ENCODE measurements around the gene FILIP1L.
"Not testable (repeated sequence)": the region's sequence is repeated elsewhere in the genome, so short reads cannot be mapped to it uniquely, and the experiment has no call there.

The FILIP1L gene

DNA sequence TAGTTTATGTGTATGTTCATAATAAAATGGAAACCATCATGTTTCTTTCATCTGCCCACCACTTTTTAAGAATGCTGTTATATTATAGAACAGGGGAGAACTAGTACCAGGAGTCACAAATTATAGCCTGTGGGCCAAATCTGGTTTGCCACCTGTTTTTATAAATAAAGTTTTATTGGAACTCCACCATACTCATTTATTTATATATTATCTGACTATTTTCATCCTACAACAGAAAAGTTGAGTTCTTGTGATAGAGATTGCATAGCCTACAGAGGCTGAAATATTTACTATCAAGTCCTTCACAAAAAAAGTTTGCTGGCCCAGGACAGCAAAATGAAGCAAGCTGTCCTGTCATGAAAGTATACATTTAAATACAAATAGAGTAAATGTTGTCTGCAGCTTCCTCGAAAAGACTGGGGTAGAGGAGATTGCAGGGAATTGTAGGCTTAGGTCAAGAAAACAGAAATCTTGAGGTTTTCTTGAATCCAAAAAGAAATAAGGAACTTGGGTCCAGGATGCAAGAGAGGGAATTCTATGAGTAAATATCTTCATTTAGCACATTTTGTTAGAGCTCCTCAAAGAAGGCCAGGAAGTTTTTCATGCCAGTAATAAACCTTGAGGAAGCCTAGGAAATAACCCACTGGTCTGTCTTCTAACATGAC, 41.1 kb downstream of the FILIP1L start:
- no peak for DNase-seq

- no peak for DNase-seq
Observed at GRCh38 chr3:100072326-100073048, 41.8 kb downstream of the FILIP1L start.

GRCh38 chr3:100069472-100069871, 44.8 kb downstream of the FILIP1L start:
- no peak for DNase-seq

DNA sequence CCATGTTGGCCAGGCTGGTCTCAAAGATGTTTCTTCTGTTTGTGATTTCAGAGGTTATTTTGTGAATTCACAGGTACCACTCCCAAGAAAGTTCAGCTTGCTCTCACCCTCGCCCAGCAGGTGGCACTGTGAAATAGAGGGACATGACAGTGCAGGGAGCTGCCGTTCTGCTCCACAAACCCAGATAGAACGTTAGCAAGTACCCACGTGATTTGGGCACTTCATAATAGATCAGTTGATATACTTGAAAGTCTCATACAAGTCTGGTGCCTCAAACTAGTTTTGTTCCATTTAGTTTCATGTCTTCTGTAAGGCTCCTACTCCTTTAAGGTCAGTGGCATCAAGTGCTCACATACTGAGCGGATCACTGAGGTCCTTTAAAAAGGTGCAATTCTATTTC, 45.5 kb downstream of the FILIP1L start:
- DNase-seq, result peak; percentile 15 to 35

DNA sequence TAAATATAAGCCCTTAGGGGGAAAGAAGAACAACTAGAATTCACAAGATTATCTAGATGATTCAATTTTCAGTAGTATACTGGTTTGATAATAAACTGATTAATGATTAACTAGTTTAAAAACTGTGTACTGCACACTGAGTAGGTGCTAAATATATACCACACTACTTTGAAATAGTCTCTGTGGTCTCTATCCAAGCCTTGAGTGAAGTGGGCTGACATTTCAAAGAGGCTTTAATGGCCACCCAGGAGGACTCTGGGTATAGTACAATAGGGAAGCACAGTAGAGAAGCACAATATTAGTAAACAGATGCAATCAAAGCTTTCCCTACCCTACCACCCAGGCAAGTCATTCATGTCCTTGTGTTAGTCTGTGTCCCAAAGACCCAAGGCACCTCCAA, 46.7 kb downstream of the FILIP1L start:
- DNase-seq, result no peak

- no peak for DNase-seq
Observed at GRCh38 chr3:100063929-100064461, 50.3 kb downstream of the FILIP1L start.

- DNase-seq, result no peak
Observed at GRCh38 chr3:100062665-100063064, 51.6 kb downstream of the FILIP1L start.

GRCh38 chr3:100060685-100061484, 53.4 kb downstream of the FILIP1L start:
- DNase-seq, result no peak

DNA sequence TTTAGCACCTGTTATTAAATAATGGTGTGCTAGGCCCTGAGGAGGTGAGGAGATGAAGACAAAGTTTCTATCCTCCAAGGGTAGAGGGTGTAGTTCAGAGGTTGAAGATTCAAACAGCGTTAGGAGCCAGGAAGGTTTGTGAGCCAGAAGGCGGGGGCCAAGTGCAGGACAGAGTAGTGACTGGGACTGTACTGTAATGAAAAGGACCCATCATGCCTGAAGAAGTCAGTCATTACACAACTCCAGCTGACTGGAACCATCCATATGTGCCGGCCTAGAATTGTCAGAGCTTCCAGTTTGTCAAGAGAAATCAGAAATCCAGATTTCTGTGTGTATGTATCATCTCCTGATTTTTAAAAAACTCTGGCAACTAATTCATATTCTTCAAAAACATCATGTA, 54.8 kb downstream of the FILIP1L start:
- no peak for DNase-seq

GRCh38 chr3:100057716-100058575, 56.4 kb downstream of the FILIP1L start:
- DNase-seq, result no peak

DNA sequence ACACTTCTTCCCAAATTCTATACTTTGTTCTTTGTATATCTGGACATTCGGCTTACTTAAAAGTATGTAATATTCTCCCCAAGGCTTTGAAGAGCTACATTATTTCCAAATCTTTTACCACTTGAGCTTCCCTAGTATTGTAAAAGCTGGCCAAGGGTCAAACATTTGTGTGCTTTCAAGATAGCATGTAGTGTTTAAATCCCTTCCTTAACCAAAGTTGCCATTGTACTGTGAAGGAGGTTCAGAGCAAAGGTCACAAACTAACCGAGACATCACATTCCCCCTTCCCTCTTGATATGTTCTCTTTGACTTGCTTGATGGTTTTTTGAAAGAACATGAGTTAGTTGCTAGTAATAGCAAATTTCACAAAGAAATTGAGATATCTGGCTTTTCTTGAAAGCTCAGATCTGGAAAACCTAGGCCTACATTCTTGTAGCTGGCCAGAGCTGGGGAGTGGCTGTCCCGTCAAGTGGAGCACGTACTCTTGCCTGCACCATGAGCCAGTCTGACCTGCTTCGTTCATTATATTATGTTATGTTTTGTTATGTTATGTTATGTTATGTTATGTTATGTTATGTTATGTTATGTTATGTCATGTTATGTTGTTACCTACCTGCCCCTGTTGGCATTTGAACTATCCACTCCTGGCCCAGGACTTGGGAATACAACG, 60.2 kb downstream of the FILIP1L start:
- DNase-seq, result no peak

DNA sequence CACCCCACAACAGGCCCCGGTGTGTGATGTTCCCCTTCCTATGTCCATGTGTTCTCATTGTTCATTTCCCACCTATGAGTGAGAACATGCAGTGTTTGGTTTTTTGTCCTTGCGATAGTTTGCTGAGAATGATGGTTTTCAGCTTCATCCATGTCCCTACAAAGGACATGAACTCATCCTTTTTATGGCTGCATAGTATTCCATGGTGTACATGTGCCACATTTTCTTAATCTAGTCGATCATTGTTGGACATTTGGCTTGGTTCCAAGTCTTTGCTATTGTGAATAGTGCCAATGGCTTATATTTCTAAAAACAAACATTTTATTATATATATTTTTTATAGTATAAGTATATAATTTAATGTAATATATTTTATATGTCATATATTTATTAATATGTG, 62.8 kb downstream of the FILIP1L start:
- DNase-seq, result not testable (repeated sequence)

DNA sequence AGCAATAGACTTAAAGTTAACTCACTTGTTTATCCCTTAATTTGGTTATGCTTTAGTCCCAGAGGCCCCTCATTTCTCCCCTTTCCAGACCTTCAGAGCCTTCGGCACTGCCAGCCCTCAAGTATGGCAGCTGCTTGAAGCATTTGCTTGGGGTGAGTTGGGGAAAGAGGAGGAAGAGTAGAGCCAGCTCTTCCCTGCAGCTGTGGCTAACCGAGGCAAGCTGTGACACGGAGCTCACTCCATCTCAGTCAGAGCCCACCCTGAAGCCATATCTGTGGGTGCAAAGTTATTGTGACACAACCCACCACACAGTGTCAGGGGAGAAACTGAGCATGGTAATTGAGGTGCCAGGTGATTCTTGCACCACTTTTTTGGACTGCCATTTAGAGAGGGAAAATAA, 66.1 kb downstream of the FILIP1L start:
- no peak for DNase-seq

GRCh38 chr3:100047455-100048141, 66.7 kb downstream of the FILIP1L start:
- DNase-seq, result no peak

DNA sequence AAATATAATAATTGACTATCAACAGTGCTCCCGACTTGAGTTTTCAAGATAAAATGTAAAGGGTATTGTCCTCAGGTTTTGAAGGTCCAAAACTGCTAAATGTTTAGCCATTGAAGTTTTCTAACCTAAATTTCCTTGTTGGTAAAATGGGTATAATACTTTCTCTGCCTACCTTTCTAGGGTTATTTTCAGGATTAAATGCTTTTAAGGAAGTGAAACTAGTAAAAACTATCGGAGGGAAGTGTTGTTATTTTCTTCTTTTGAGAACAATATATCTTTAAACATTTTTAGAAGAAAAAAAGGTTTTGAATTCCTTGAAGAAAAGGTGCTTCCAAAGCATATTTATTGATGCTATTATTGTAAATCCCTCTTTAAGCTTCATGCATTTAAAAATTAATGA, 67.3 kb downstream of the FILIP1L start:
- no peak for DNase-seq

- DNase-seq, result peak in 1 of 2 donors; percentile 17
Observed at GRCh38 chr3:100045696-100046095, 68.6 kb downstream of the FILIP1L start.

- DNase-seq, result peak in 1 of 2 donors; percentile 23
Observed at GRCh38 chr3:100044369-100044768, 69.9 kb downstream of the FILIP1L start.

DNA sequence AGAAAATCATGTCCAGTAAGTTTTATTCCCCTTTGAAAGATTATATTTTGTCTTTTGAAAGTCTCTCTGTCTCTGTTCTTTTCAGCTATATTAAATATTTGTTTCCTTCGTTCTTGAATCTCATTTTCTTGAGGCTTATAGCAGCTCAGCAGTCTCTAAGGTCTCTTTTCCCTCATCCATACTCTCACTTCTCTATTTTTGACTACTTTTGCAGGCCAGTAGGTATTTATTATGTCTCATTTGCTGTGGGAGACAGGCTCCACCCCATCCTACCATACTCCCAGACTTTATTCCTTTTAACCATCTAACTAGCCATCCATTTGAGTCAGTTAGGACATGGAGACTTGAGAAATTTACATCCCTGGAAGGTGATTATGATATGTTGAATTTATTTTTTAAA, 71.0 kb downstream of the FILIP1L start:
- no peak for DNase-seq

- DNase-seq, result no peak
Observed at GRCh38 chr3:100042166-100042981, 71.9 kb downstream of the FILIP1L start.

DNA sequence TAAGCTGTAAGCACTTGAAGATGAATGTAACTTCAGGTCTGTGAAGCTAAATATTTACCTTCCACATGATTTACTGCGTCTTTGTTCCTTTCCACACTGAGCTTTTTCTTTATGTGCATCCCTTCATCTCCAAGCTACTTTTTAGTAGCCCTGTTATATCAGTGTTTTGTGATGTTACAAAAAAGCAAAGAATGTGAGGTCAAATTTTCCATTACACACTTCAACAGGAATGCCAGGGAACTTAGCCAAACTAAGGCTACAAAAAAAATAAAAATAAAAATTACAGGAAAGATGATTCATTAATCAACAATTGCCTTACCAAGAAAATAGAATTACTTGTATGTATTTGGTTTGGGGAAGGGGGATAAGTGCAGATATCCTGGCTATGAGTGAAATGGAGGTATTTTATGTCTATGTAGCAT, 73.0 kb downstream of the FILIP1L start:
- no peak for DNase-seq

All from hippocampal formation (tissue), 2 donors.